HG02884 (cell line): ENCODE data around the gene VPS37B.

Experiments
- ATAC-seq: cut with Tn5 transposase; IDR thresholded peaks from one replicate; pipeline ENCODE4 v1.9.1; 2021; ENCODE audit warnings: mild to moderate bottlenecking, moderate library complexity; ENCODE audit not compliant: unreplicated experiment

Gene VPS37B

GRCh38 chr12:122855071-122855829, 40.7 kb downstream of the VPS37B start:
- no peak for ATAC-seq

GRCh38 chr12:122854554-122854953, 41.4 kb downstream of the VPS37B start:
- ATAC-seq: no peak

DNA sequence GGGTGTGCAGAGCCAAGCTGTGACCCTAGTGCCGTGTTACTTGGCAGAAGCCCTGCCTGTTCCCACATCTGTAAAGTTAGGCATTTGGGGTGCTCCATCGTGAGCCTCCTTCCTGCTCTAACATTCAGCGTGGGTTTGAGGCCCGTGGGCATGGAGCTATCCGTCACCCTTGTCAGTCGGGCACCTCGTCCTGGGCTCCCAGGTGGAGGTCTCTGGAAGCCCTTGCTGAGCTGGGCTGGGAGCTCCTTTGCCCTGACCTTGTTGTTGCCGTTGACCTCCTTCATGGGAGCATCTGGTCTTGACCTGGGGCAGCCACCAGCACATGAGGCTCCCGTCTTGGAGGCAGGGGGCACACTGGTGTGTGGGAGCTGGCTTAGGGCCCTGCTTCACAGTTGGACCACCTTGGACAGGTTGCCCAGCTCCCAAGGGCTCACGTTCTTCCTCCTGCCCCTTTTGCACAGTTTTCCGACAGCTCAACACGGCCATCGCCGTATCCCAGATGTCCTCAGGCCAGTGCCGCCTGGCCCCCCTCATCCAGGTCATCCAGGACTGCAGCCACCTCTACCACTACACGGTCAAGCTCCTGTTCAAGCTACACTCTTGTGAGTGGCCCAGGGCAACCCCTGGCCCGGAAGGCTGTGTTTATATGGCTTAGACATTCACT, 42.2 kb downstream of the VPS37B start:
- no peak for ATAC-seq

DNA sequence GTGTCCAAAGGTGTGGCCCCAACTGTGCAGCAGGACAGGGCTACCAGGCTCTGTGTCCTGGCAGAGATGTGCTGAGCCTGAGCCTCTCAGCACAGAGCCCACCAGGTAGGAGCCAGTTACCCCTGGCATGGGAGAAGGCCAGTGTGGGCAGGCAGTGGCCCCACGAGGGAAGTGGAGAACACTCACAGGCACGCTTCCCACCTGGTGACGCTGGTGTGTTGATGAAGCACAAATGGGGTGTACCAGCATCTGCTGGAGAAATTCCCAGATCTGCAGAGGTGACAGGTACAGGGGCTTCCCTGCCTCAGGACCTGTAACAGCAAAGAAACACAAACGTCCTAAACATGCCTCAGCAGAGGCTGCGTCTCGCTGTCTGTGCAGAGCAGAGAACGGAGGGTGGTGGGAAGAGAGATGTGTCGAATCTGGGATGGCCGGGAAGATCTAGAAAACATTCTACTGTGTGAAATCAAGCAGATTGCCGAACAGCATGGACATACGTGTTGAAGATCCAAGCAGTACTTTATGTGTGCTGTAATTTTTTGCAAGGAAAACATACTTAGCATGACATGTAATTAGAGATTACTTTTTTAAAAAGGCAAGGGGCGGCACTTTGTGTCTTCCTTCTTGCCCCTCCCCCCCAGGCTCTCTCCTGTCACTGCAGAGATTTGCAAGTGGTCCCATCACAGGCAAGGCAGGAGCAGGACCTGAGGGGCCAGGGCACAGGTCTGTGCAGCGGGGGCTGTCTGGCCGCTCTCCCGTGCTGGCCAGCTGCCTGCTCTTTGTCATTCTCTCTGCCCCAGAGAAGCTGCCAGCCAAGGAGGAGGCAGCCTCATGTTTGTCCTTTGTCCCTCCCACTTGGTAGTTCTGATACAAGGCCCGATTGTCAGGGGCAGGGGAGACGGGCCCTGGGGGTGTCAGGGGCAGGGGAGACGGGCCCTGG, 43.3 kb downstream of the VPS37B start:
- ATAC-seq: no peak

DNA sequence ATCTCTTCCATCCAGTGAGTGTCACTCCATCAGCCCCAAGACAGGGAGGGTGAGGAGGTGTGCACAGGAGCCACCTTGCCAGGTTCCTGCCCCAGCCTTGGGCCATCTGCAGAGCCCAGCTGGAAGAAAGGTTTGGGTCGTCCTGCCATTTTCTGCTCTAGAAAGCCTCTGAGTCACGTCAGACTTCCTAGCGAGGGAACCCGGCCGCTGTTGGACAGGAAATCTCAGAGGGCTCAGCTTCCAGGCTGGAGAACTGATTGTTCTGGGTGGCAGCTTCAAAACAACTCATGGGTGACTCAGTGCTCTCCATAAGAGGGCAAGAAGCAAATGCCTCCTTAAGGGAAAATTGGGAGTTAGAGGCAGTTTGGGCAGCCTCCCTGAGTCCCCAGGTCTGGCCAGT, 44.1 kb downstream of the VPS37B start:
- no peak for ATAC-seq

GRCh38 chr12:122850695-122851350, 45.1 kb downstream of the VPS37B start:
- no peak for ATAC-seq

DNA sequence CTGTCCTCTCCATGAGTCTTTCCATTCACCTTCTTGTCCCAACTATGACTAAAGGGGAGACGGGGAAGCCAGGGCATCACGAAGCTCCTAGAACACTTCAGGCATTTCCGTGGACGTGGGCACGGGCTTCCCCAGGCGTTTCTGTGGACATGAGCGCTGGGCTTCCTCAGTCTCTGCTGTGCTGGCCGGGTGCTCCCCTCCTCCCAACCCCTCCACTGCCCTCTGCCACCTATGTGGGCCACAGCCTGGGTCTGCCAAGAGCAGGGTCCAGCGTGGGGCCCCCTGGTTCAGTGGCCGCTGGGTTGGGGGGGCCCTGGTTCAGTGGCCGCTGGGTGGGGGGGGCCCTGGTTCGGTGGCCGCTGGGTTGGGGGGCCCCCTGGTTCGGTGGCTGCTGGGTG, 45.9 kb downstream of the VPS37B start:
- ATAC-seq: no peak

DNA sequence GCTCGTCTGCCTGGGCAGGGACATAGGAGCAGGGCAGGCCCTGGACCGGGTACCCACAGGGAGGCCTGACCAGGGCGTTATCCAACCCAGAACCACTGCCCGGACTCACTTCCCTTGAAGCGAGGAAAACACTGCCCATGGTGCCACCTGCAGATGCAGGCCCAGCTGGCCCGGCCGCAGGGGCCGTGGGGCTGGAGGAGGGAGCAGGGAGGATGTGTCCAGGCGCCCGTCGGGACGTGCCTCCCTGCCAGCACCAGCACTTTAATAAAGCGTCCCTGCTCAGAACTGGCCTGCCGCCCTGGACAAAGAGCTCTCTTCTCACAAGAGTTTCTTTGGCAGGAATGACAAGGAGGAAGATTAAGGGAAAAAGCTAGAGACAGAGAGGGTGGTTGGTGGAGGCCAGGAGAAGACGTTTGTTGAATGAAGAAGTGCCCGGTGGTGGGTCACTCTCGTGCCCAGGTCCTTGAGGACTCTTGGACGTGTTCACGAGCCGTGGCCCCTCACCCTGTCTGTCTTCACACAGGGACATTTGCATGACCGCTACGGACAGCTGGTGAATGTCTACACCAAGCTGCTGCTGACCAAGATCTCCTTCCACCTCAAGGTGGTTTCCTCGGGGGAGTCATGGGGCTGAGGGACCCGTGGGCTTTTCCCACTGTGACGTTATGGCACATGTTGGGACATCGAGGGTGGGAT, 46.4 kb downstream of the VPS37B start:
- ATAC-seq: no peak

DNA sequence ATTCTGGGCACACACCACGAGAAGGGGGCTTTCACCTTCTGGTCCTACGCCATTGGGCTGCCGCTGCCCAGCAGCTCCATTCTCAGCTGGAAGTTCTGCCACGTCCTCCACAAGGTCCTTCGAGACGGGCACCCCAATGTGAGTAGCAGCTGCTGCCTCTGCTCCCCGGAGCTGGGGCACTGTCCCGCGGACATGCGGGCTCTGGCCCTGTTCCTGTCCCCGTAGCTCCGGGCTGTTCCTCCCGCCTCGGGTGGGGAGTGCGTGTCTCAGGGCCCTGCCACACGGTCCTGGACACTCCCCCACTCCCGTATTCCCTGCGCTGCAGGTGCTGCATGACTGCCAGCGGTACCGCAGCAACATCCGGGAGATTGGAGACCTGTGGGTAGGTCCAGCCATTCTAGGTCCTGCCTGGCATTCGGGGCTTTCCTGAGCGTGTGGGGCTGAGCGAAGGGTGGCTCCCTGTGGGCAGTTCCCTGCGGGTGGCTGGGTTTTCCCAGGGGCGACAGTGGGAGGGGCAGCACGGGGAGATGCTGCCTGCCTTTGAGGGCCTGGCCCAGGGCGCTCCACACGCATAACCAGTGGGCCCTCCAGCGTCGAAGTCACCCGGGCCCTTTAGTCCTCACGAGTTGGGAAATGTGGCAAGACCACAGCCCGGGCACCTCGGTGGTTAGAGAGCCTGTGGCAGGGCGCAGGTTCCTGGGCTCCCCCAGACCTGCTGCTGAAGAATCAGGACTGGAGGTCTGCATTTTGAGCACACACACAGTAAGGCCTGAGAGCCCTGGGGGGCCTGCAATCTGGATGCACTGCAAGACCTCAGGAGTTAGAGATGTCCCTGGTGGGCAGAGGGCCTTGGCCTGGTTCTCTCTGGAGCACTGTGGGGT, 47.2 kb downstream of the VPS37B start:
- no peak for ATAC-seq

GRCh38 chr12:122847921-122848421, 48.0 kb downstream of the VPS37B start:
- no peak for ATAC-seq

GRCh38 chr12:122847516-122847836, 48.4 kb downstream of the VPS37B start:
- ATAC-seq: no peak

DNA sequence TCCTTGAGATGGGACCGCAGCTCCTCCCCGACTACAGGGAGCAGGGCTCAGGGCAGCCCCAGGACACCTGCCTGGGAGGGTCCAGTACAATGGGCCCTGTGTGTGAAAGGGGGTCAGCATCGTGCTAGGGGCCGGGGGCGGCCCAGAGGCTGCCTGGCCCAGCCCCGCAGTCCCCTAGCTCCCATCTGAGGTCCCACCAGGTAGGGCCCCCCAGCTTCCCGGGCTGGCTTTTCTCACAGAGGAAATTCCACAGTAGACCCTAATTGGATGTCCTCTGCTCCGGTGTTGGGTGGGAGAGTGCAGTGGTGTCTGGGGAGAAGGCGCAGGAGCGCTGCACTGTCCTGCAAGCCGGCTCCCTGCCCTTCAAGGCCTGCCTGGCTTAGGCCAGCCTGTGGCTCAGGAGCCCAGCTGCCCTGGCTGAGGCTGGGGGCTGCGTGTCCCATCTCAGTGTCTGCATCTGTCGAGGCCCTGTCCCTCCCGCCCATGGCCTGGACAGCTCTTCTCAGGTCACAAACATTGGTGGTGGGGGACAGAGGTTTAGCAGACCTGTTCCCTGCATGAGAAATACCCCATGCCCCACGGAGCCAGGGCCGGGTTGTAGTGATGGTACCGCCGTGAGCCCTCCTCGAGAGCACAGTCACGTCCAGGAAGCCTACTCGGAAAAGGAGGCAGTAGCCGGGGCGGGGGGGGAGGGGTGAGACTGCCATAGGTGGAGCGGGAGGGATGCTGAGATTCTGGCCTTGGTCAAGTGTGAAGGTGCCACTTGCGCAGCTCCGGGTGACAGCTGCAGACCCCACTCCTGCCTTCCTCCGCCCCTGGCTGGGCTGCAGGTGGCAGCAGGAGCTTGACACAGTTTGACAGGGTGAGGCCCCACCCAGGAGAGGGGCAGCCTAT, 49.1 kb downstream of the VPS37B start:
- ATAC-seq: no peak

DNA sequence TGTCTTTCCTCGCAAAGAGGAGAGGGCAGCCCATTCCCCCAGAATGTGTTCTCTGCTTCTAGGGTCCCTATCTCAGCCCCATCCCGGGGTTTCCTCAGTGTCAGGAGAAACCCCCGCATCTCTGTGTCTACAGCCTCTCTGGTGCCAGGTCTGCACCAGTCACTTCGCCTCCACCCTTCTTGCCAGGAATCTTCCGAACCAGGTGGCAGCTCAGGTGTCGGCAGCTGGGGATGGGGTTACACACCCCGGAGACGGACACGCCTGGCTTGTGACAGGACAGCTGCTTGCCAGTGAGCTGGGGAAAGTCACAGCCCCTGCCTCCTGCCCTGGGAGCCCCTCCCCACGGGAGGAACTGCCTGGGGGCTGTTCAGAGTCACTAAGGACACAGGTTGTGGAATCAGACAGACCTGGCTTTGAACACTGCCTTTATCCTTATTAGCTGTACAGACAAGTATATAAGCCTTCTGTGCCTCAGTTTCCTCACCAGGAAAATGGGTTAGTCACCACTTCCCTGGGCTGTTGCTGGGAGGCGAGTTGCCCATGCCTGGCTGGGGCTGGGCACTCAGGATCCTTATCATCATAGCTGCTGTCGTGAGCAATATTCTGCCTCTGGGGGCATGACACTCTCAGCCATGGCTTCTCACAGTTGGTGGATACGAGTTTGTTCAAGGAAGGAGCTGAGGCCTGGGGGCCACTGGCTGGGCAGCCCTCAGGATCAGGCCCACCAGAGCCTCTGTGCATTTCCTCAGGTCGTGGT, 49.9 kb downstream of the VPS37B start:
- ATAC-seq: no peak

DNA sequence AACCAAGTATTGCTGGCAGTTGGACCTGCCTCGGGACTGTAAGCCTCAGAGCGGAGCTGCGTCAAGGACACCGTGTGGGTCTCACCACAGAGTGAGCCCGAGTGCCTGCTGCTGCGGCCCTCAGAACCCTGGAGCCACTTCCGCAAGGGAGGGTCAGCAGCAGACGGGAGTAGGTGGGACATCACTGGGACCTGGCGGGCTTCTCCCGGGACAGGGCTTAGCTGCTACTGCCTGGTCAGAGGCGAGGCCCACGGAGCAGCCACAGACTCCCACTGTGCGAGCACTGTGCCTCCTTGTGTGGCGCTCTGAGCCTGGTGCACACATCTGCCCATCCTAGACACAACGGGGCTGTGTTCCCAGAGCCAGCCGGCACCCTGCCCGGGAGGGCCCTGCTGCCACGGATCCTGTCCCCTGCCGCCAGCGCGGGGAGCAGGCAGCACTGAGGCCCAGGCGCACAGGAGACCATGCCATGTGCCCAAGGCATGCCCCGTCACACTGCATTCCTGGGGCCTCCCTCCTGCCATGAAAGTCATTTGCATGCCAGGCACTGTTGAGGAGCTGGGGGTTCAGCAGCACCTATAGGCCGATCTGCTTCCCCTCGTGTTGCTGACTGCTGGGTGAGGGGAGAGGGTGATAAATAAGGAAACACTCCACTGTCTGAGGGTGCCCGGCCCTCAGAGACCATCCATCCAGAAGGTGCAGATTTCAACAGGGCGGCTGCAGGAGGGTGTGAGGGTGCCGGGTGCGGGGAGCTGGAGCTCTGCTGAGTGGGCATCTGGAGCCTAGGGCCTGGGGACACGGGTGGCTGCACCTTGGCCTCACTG, 50.7 kb downstream of the VPS37B start:
- no peak for ATAC-seq

DNA sequence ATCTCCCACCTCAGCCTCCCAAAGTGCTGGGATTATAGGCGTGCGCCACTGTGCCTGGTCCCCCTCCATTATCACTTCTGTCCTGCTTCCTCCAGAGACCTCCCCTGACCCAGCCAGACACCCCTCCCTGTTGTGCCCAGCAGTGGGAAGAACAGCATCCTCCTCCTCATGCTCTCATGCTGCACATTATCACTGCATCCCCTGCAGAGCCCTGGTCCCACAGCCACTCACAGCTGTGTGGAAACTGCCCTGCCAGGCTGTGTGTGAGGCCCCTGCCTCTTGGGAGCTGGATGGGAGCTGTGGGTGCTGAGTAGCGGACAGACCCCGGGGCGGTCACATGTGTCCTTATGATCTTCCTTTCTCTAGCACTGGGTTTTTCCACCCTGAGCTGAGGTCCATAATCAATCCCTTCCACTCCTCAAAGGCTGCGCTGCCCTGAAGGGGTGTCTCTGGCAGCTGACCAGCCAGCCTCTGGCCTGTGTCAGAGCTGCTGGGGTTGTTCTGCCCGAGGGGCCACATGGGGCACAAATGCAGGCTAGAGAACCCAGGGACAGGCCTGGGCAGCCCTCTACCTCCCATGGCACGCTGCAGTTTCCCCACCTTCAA, 51.5 kb downstream of the VPS37B start:
- no peak for ATAC-seq

- ATAC-seq: no peak
Observed at GRCh38 chr12:122843455-122843854, 52.5 kb downstream of the VPS37B start.
